NCI-H1092 (cell line): ENCODE measurements around the gene CLDN11.

ENCODE experiments used
- DNase-seq: peaks from one replicate; lab custom pipeline; 2025; lab: John Stamatoyannopoulos, UW

CLDN11 gene

GRCh38 chr3:170418422-170419398 lies at the start of gene CLDN11:
Gene CLDN11 (plus strand): TSS chr3:170418868. CDS start chr3:170419067, 199 bp downstream.
- DNase-seq: peak; percentile 40

GRCh38 chr3:170368921-170369320 lies 49.7 kb upstream of the CLDN11 start:
- DNase-seq: no peak

GRCh38 chr3:170372190-170372879 lies 46.3 kb upstream of the CLDN11 start:
- peak; percentile 40 for DNase-seq

- no peak for DNase-seq
Observed at GRCh38 chr3:170383567-170383966, 35.1 kb upstream of the CLDN11 start.

GRCh38 chr3:170386468-170386867 lies 32.2 kb upstream of the CLDN11 start:
- DNase-seq: no peak

- no peak for DNase-seq
Observed at GRCh38 chr3:170387950-170388349, 30.7 kb upstream of the CLDN11 start.

- no peak for DNase-seq
Observed at GRCh38 chr3:170391108-170391507, 27.6 kb upstream of the CLDN11 start.

GRCh38 chr3:170397685-170398084 lies 21.0 kb upstream of the CLDN11 start:
- DNase-seq: no peak

GRCh38 chr3:170405101-170405500 lies 13.6 kb upstream of the CLDN11 start:
- DNase-seq: no peak

GRCh38 chr3:170410428-170411029 lies 8.1 kb upstream of the CLDN11 start:
- peak; percentile 6 for DNase-seq

GRCh38 chr3:170413291-170413690 lies 5.4 kb upstream of the CLDN11 start:
- no peak for DNase-seq

GRCh38 chr3:170414202-170414663 lies 4.4 kb upstream of the CLDN11 start:
- peak; percentile 20 for DNase-seq

- no peak for DNase-seq
Observed at GRCh38 chr3:170417090-170417489, 1.6 kb upstream of the CLDN11 start.

GRCh38 chr3:170419557-170420087 lies 954 bp downstream of the CLDN11 start:
- no peak for DNase-seq

GRCh38 chr3:170420307-170420821 lies 1.7 kb downstream of the CLDN11 start:
- DNase-seq: no peak

GRCh38 chr3:170421111-170421641 lies 2.5 kb downstream of the CLDN11 start:
- no peak for DNase-seq

- DNase-seq: no peak
Observed at GRCh38 chr3:170421758-170422157, 3.1 kb downstream of the CLDN11 start.

- no peak for DNase-seq
Observed at GRCh38 chr3:170423001-170423615, 4.4 kb downstream of the CLDN11 start.

GRCh38 chr3:170424879-170425278 lies 6.2 kb downstream of the CLDN11 start:
- no peak for DNase-seq

GRCh38 chr3:170425491-170426239 lies 7.0 kb downstream of the CLDN11 start:
- DNase-seq: no peak
